DOHH2 (cell line): ENCODE measurements around the gene SENP6.

Experiments
- CTCF ChIP-seq: fragments of 200-600 bp; sonication (generic); IDR thresholded peaks from one replicate; pipeline ENCODE4 v1.5.1; 2014; ENCODE audit warnings: antibody characterized with exemption, mild to moderate bottlenecking, low read depth, low read length; ENCODE audit not compliant: poor library complexity, severe bottlenecking
- EZH2phosphoT487 ChIP-seq: fragments of 200-600 bp; sonication (generic); IDR thresholded peaks from 2 replicates; pipeline ENCODE4 v1.6.1; 2017; ENCODE audit warnings: borderline replicate concordance, mild to moderate bottlenecking, antibody characterized with exemption, low read length, moderate library complexity, mixed read lengths

- no peak for TF ChIP-seq CTCF
- TF ChIP-seq EZH2phosphoT487: no peak
Observed at GRCh38 chr6:75727206-75727605, 125.5 kb downstream of the SENP6 start.
